22Rv1 (cell line): ENCODE results near the gene SH3BP4.

Source experiments
- CTCF ChIP-seq: fragments of 450-650 bp; IDR thresholded peaks from 2 replicates; pipeline ENCODE4 v1.5.1; 2017; ENCODE audit warnings: mild to moderate bottlenecking
- ZFX ChIP-seq: fragments of 450-650 bp; IDR thresholded peaks from 2 replicates; pipeline ENCODE4 v1.6.1; 2017; ENCODE audit warnings: antibody characterized with exemption, borderline replicate concordance

GRCh38 chr2:234955091-234955591, 3.3 kb downstream of the SH3BP4 start:
- TF ChIP-seq CTCF (no peak), ZFX (no peak)
